GM12891 (cell line): ENCODE results near the gene APAF1.

Experiments used
- POLR2A ChIP-seq: IDR thresholded peaks from 2 replicates; pipeline ENCODE4 v1.6.1; 2011; ENCODE audit warnings: low read depth, low read length, control low read depth
- POLR2AphosphoS5 ChIP-seq: IDR thresholded peaks from 2 replicates; pipeline ENCODE4 v1.6.1; 2011; ENCODE audit warnings: low read depth, low read length, control low read depth
- POU2F2 ChIP-seq: IDR thresholded peaks from 2 replicates; pipeline ENCODE4 v1.6.1; 2011; ENCODE audit warnings: low read depth, mild to moderate bottlenecking, control low read depth, low read length, moderate library complexity
- SPI1 ChIP-seq: IDR thresholded peaks from 2 replicates; pipeline ENCODE4 v1.6.1; 2011; ENCODE audit warnings: low read depth, low read length, control low read depth
- TAF1 ChIP-seq: IDR thresholded peaks from 2 replicates; pipeline ENCODE4 v1.6.1; 2011; ENCODE audit warnings: low read depth, low read length, control low read depth

- TF ChIP-seq POLR2A, result no peak
- TF ChIP-seq POLR2AphosphoS5, result no peak
- TF ChIP-seq TAF1, result no peak
- TF ChIP-seq SPI1, result no peak
- TF ChIP-seq POU2F2, result no peak
Observed at GRCh38 chr12:98745578-98746391, 100.7 kb downstream of the APAF1 start.
